GM12878 (cell line): ENCODE data around the gene AMBRA1. TPM values are rescaled to one million over a fixed set of nuclear protein-coding genes. Genes with fewer than 3 reads are reported as not detected.

Experiments used
- ATAC-seq: fragments of 200-7000 bp; cut with Tn5 transposase; 3 replicates; pipeline ENCODE4 v1.9.1; 2020; ENCODE audit warnings: mild to moderate bottlenecking, moderate library complexity
- BruUV-seq: library from RNA; stranded (reverse); fragments of 400-500 nt; replicated peaks from 2 replicates; lab custom pipeline; 2021; lab: Mats Ljungman, UMichigan
- CTCF ChIA-PET: fragments of 300-600 bp; sonication (Branson Sonifier 250); formaldehyde crosslinking; extraction: SDS; loops from one replicate; lab custom pipeline; 2021; ENCODE audit warnings: inconsistent platforms; lab: Yijun Ruan, JAX
- POLR2A ChIA-PET: fragments of 350-600 bp; formaldehyde crosslinking; extraction: SDS; loops from one replicate; lab custom pipeline; 2021; ENCODE audit warnings: inconsistent platforms; lab: Charles Lee
- RAD21 ChIA-PET: fragments of 300-600 bp; sonication (Branson Sonifier 250); formaldehyde crosslinking; loops from one replicate; lab custom pipeline; 2023; ENCODE audit warnings: antibody characterized with exemption; ENCODE audit not compliant: unreplicated experiment; lab: Charles Lee
- SMC1A ChIA-PET: fragments of 300-600 bp; sonication (Branson Sonifier 250); formaldehyde crosslinking; loops from one replicate; lab custom pipeline; 2023; ENCODE audit not compliant: unreplicated experiment, uncharacterized antibody; lab: Charles Lee
- DNase-seq: peaks from one replicate; pipeline ENCODE4 v3.0.0-alpha.2; 2011; ENCODE audit warnings: low read depth, low spot score
- FAIRE-seq: peaks from 3 replicates; lab custom pipeline; 2011; peaks lifted over from hg19 to GRCh38; lab: Jason Lieb, UNC
- H2AFZ ChIP-seq: 2 replicates; pipeline ENCODE4 v1.6.0; 2011; ENCODE audit warnings: low read depth, low read length, control low read depth; ENCODE audit not compliant: control insufficient read depth
- H3K27ac ChIP-seq: 2 replicates; pipeline ENCODE4 v1.5.1; 2011; ENCODE audit warnings: control low read depth; ENCODE audit not compliant: control insufficient read depth, insufficient read depth
- H3K27me3 ChIP-seq, 2 experiments: replicated peaks in 1 of 2; 2 replicates each; pipeline versions ENCODE4 v1.6.0 to v1.6.1; 2011; ENCODE audit warnings: low read length in 1 of 2; ENCODE audit not compliant: control insufficient read depth in 2 of 2, insufficient read depth in 2 of 2
- H3K36me3 ChIP-seq, 2 experiments: 2 replicates each; pipeline ENCODE4 v1.5.1; 2011; ENCODE audit warnings: low read length in 1 of 2; ENCODE audit not compliant: control insufficient read depth in 2 of 2, insufficient read depth in 2 of 2
- H3K4me1 ChIP-seq: 2 replicates; pipeline ENCODE4 v1.6.1; 2011; ENCODE audit warnings: mild to moderate bottlenecking, low read length, moderate library complexity, mixed read lengths; ENCODE audit not compliant: control insufficient read depth, insufficient read depth
- H3K4me2 ChIP-seq: 2 replicates; pipeline ENCODE4 v1.6.0; 2011; ENCODE audit warnings: control low read depth; ENCODE audit not compliant: control insufficient read depth, insufficient read depth
- H3K4me3 ChIP-seq: fragments of 200-600 bp; sonication (generic); 2 replicates; pipeline ENCODE4 v1.5.1; 2016
- H3K79me2 ChIP-seq: 2 replicates; pipeline ENCODE4 v1.6.0; 2011; ENCODE audit warnings: low read length; ENCODE audit not compliant: control insufficient read depth, insufficient read depth
- H3K9ac ChIP-seq: 2 replicates; pipeline ENCODE4 v1.8.0; 2011; ENCODE audit warnings: low read length, control low read depth, mixed read lengths; ENCODE audit not compliant: control insufficient read depth, insufficient read depth
- H3K9me3 ChIP-seq: replicated peaks from 3 replicates; pipeline ENCODE4 v1.5.1; 2011; ENCODE audit warnings: mild to moderate bottlenecking, low read length; ENCODE audit not compliant: control insufficient read depth, insufficient read depth
- H4K20me1 ChIP-seq: 2 replicates; pipeline ENCODE4 v1.6.0; 2011; ENCODE audit not compliant: control insufficient read depth, insufficient read depth
- BCL3 ChIP-seq: IDR thresholded peaks from 2 replicates; pipeline ENCODE4 v1.6.1; 2011; ENCODE audit warnings: borderline replicate concordance, low read depth, mild to moderate bottlenecking, moderate library complexity, low read length; ENCODE audit not compliant: insufficient read depth, poor library complexity, severe bottlenecking
- CEBPB ChIP-seq, 2 experiments: fragments of 150-350 bp in 1 of 2; IDR thresholded peaks; 2 replicates each; pipeline ENCODE4 v1.6.1; 2012 to 2014; ENCODE audit warnings: low read depth in 2 of 2, low read length in 2 of 2, borderline replicate concordance in 1 of 2, inconsistent platforms in 1 of 2
- GABPA ChIP-seq: IDR thresholded peaks from 2 replicates; pipeline ENCODE4 v1.6.1; 2014; ENCODE audit warnings: antibody characterized with exemption, low read depth, mild to moderate bottlenecking, inconsistent platforms
- IRF3 ChIP-seq: fragments of 450-650 bp; IDR thresholded peaks from 2 replicates; pipeline ENCODE4 v1.6.1; 2014; ENCODE audit warnings: mild to moderate bottlenecking
- MEF2B ChIP-seq: fragments of 450-650 bp; IDR thresholded peaks from 2 replicates; pipeline ENCODE4 v1.6.1; 2018; ENCODE audit warnings: mild to moderate bottlenecking, moderate library complexity; ENCODE audit not compliant: partially characterized antibody, poor library complexity, severe bottlenecking
- MYB ChIP-seq: fragments of 150-350 bp; IDR thresholded peaks from 2 replicates; pipeline ENCODE4 v1.6.1; 2014; ENCODE audit warnings: mild to moderate bottlenecking, low read depth, low read length, borderline replicate concordance
- NFXL1 ChIP-seq: fragments of 450-650 bp; IDR thresholded peaks from 2 replicates; pipeline ENCODE4 v1.6.1; 2017; ENCODE audit warnings: antibody characterized with exemption, mild to moderate bottlenecking, borderline replicate concordance
- NKRF ChIP-seq: fragments of 450-650 bp; conservative IDR thresholded peaks from 2 replicates; pipeline ENCODE4 v1.6.1; 2017; ENCODE audit warnings: mild to moderate bottlenecking, moderate library complexity
- POLR2AphosphoS2 ChIP-seq: IDR thresholded peaks from 2 replicates; pipeline ENCODE4 v1.6.1; 2011; ENCODE audit warnings: low read depth, mild to moderate bottlenecking, low read length, improper control_type of control experiment, moderate library complexity
- RFX5 ChIP-seq: IDR thresholded peaks from 2 replicates; pipeline ENCODE4 v1.6.1; 2011; ENCODE audit warnings: low read depth, low read length, improper control_type of control experiment
- ZNF592 ChIP-seq: fragments of 450-650 bp; IDR thresholded peaks from 2 replicates; pipeline ENCODE4 v1.6.1; 2017; ENCODE audit warnings: mild to moderate bottlenecking, moderate library complexity
- WGBS: methylation state at CpG from one replicate; pipeline ENCODE4 v1.1.6; 2016; ENCODE audit warnings: low lambda C conversion rate; ENCODE audit not compliant: insufficient replicate concordance, insufficient coverage; ENCODE audit errors: missing lambda C conversion rate; 5-methylcytosine and 5-hydroxymethylcytosine counted together
- in situ Hi-C: fragments of 300-500 bp; cut with MboI; formaldehyde crosslinking; loops from 9 replicates; pipeline ENCODE4 v1.14.3; 2018; ENCODE audit warnings: mixed read lengths
- intact Hi-C: fragments of 100-400 bp; cut with micrococcal nuclease; formaldehyde crosslinking; loops from one replicate; pipeline ENCODE4 v1.14.2; 2022; ENCODE audit not compliant: unreplicated experiment
- polyA plus RNA-seq, 11 experiments: library from polyadenylated mRNA; depleted of rRNA in 4 of 11; unstranded in 6 of 11; stranded (reverse) in 5 of 11; fragments of >200 nt; fragmentation: Nextera tagmentation in 4 of 11; fragmentation: Illumina TruSeq in 1 of 11; extraction: Ambion mirVana in 4 of 11; extraction: Trizol in 1 of 11; gene quantifications; 1 replicate in 1 of 11; 2 replicates in 10 of 11; pipeline versions ENCODE4 v1.2.1 to v1.2.3, GENCODE V29; 2011 to 2016; ENCODE audit warnings: inconsistent platforms in 2 of 11, missing spikeins in 2 of 11, low read depth in 1 of 11
- total RNA-seq, 4 experiments: library from RNA; depleted of rRNA in 3 of 4; stranded (reverse); fragments of >200 nt in 3 of 4; fragmentation: Illumina TruSeq in 1 of 4; extraction: Trizol in 1 of 4; gene quantifications; 2 replicates each; pipeline versions ENCODE4 v1.2.1 to v1.2.3, GENCODE V29; 2013 to 2021

AMBRA1 gene
- total and polyA plus RNA-seq, 10 of the 15 experiments (the other 5 are each of a cell fraction or from before 2014, with no cell fraction given): 0.57 to 34.3 (median 13.7) TPM

- TF ChIP-seq POLR2AphosphoS2 (no peak), GABPA (no peak), IRF3 (no peak)
- TF ChIP-seq, all 136 proteins: peak for 0
These were observed 5.7 kb upstream of the AMBRA1 start (continued) for GRCh38 chr11:46599340-46600193.

GRCh38 chr11:46597609-46598219 is 3.9 kb upstream of the AMBRA1 start:
- no peak overlapping the region for H3K4me2 ChIP-seq
- H3K4me1 ChIP-seq: 0 out of 2 replicates have a peak, but pooled peaks cover 3% of the 10 kb centered on the region
- H3K36me3 ChIP-seq: no peaks in the 10 kb centered on the region
- BruUV-seq: no TSS peak
- H3K27ac ChIP-seq: no peak overlapping the region
- in situ Hi-C loops: no loop called here
- no peaks in the 10 kb centered on the region for H4K20me1 ChIP-seq
- no peak overlapping the region for H3K9ac ChIP-seq
- no peaks in the 10 kb centered on the region for H3K9me3 ChIP-seq
- peaks cover 11% of the 10 kb centered on the region for H3K79me2 ChIP-seq
- ATAC-seq (no peak), DNase-seq (no peak), FAIRE-seq (no peak)
- SMC1A ChIA-PET: no interaction called here
- CTCF ChIA-PET: interaction anchor here (0.7 kb wide), 1 partner anchor 20 kb away, joined by 3 read pairs; no protein-coding TSS in a partner anchor
- no peaks in the 10 kb centered on the region for H3K27me3 ChIP-seq
- H2AFZ ChIP-seq: no peak overlapping the region
- intact Hi-C loops: no loop called here
- WGBS: 87% methylated on average over 6 of the region's 6 CpGs
- no peak overlapping the region for H3K4me3 ChIP-seq
- POLR2A ChIA-PET: no interaction called here
- RAD21 ChIA-PET: no interaction called here
- no peak for TF ChIP-seq RFX5
- no peak for TF ChIP-seq CEBPB (IDR thresholded peaks at IDR 0.05; ENCODE audit: borderline replicate concordance in 1 of 2, low read depth in 2 of 2, low read length in 2 of 2)
- no peak for TF ChIP-seq NKRF
- no peak for TF ChIP-seq MYB
- TF ChIP-seq MEF2B: no peak
- TF ChIP-seq BCL3: no peak
- TF ChIP-seq NFXL1: no peak
- TF ChIP-seq ZNF592: no peak
